GM18907 (cell line): ENCODE data around the gene QPRT.
"Not testable (repeated sequence)": the region's sequence is repeated elsewhere in the genome, so short reads cannot be mapped to it uniquely, and the experiment has no call there.

Source experiments
- ATAC-seq: cut with Tn5 transposase; IDR thresholded peaks from one replicate; pipeline ENCODE4 v1.9.1; 2021; ENCODE audit warnings: mild to moderate bottlenecking, moderate library complexity; ENCODE audit not compliant: unreplicated experiment

QPRT gene

DNA sequence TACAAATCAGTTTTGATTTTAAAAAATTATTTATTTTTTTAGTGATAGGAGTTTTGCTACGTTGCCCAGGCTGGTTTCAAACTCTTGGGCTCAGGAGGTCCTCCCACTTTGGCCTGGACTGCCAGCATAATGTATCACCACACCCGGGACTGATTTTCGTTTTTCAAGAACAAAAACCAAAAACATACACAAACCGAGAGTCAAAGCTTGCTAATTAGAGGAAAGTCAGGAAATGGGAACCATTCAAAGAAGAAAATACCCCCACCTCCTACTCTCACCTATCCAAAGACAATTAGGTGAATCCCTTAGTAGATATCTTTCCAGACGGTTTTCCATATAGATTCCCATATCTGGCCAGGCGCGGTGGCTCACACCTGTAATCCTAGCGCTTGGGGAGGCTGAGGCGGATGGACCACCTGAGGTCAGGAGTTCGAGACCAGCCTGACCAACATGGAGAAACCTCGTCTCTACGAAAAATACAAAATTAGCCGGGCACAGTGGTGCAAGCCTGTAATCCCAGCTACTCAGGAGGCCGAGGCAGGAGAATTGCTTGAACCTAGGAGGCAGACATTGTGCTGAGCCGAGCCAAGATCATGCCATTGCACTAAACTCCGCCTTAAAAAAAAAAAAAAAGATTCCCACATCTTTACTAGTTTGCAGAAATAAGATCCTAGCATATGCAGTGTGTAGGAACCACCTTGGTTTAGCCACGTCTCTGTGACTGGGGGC lies 16.8 kb upstream of the QPRT start:
- ATAC-seq, result no peak

DNA sequence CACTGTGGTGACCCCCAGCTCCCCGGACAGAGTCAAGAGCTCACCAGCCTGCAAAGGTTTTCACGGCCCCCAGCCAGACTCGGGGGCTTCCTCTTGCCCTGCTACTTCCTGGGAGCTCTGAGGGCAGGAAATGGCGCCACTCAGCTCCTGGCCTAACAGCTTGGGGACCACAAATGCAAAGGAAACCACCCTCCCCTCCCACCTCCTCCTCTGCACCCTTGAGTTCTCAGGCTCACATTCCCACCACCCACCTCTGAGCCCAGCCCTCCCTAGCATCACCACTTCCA lies 16.3 kb upstream of the QPRT start:
- peak; percentile 32 for ATAC-seq

DNA sequence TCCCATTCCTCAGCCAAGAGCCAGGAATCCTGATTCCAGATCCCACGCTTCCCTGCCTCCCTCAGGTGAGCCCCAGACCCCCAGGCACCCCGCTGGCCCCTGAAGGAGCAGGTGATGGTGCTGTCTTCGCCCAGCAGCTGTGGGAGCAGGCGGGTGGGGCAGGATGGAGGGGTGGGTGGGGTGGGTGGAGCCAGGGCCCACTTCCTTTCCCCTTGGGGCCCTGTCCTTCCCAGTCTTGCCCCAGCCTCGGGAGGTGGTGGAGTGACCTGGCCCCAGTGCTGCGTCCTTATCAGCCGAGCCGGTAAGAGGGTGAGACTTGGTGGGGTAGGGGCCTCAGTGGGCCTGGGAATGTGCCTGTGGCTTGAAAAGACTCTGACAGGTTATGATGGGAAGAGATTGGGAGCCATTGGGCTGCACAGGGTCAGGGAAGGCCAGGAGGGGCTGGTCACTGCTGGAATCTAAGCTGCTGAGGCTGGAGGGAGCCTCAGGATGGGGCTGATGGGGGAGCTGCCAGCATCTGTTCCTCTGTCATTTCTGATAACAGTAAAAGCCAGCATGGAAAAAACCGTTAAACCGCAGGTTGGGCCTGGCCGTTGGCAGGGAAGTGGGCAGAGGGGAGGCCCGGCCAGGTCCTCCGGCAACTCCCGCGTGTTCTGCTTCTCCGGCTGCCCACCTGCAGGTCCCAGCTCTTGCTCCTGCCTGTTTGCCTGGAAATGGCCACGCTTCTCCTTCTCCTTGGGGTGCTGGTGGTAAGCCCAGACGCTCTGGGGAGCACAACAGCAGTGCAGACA lies 15.8 kb upstream of the QPRT start, which contains the start of gene SPN:
Gene SPN, plus strand, starts transcription at position 232 of the 791 bp plus-strand sequence. Its CDS starts 482 bp downstream, at position 714.
- ATAC-seq, result peak; percentile 28

DNA sequence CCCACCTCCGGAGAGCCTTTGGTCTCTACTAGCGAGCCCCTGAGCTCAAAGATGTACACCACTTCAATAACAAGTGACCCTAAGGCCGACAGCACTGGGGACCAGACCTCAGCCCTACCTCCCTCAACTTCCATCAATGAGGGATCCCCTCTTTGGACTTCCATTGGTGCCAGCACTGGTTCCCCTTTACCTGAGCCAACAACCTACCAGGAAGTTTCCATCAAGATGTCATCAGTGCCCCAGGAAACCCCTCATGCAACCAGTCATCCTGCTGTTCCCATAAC lies 15.2 kb upstream of the QPRT start:
- ATAC-seq, result no peak

DNA sequence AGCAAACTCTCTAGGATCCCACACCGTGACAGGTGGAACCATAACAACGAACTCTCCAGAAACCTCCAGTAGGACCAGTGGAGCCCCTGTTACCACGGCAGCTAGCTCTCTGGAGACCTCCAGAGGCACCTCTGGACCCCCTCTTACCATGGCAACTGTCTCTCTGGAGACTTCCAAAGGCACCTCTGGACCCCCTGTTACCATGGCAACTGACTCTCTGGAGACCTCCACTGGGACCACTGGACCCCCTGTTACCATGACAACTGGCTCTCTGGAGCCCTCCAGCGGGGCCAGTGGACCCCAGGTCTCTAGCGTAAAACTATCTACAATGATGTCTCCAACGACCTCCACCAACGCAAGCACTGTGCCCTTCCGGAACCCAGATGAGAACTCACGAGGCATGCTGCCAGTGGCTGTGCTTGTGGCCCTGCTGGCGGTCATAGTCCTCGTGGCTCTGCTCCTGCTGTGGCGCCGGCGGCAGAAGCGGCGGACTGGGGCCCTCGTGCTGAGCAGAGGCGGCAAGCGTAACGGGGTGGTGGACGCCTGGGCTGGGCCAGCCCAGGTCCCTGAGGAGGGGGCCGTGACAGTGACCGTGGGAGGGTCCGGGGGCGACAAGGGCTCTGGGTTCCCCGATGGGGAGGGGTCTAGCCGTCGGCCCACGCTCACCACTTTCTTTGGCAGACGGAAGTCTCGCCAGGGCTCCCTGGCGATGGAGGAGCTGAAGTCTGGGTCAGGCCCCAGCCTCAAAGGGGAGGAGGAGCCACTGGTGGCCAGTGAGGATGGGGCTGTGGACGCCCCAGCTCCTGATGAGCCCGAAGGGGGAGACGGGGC lies 14.7 kb upstream of the QPRT start:
- ATAC-seq, result no peak

DNA sequence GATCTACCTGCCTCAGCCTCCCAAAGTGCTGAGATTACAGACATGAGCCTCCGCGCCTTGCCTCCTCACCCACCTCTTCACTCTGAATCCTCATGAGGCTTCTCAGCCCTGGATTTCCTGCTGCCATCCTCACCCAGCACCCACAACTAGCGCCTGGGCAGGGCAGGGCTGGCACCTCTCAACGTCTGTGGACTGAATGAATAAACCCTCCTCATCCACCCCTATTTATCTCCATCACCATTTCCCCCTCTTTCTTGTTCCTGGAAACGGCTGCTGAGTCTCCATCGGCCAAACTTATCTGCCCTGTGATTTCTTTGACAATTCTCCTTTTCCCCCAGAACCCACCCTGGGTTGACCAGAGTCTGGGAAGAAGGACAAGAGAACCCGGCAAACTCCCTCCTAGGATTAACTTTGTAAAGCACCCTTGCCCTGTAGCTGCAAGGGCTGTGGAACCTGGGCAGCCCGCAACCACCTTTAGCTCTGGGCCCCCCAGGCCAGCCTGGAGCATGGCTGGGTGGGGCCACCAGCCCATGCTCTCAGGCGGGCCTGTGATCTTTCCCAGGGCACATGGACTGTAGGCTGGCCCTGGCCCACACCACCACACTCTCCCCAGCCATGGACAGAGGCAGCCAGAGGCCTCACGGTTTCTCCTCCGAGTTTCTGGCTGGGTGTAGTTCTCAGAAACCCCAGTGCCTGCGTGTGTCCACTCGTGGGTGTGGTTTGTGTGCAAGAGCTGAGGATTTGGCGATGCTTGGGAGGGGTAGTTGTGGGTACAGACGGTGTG lies 13.5 kb upstream of the QPRT start:
- ATAC-seq, result no peak

- not testable (repeated sequence) for ATAC-seq
These were observed 11.7 kb upstream of the QPRT start for GRCh38 chr16:29667322-29667610.

GRCh38 chr16:29667755-29668154 lies 11.2 kb upstream of the QPRT start:
- no peak for ATAC-seq

DNA sequence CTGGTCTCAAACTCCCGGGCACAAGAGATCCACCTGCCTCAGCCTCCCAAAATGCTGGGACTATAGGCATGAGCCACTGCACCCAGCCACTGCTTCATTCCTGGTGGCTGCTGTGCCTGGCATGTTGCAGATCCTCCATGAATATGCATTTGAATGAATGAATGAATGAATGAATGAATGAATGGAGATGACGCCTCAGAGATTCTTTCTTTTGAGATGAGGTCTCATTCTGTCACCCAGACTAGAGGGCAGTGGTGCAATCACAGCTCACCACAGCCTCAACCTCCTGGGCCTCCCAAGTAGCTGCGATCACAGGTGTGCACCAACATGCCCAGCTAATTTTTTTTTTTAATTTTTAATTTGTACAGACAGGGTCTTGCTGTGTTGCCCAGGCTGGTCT lies 10.7 kb upstream of the QPRT start:
- no peak for ATAC-seq

DNA sequence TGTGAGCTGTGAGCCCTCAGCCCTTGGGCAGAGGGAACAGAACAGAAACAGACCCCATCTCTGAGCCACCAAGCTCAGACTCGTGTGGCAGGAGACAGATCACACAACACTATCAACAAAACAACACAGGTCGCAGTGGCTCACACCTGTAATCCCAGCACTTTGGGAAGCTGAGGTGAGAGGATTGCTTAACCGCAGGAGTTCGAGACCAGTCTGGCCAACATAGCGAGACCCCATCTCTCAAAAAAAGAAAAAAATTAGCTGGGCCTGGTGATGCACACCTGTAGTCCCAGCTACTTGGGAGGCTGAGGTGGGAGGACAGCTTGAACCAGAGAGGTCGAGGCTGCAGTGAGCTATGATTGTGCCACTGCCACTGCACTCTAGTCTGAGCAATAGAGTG lies 5.5 kb upstream of the QPRT start:
- ATAC-seq, result no peak

DNA sequence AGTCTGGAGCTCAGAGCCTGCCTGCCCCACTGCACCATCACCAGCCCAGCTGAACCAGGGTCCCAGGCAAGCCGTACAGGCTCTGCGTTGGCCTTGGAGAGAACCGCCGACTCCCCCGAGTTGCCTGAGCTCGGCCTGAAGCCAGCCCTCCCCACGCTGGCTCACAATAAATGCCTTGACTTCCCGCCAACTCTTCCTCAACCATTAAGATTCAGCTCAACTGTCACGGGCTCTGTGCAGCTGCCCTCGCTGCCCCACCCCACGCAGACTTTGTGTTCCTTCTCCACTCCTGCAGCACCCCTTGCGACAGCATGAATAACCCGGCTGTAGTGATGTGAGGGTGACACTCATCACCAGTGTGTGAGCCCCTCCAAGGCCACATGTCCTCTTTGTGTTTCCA lies 4.8 kb upstream of the QPRT start:
- no peak for ATAC-seq

- no peak for ATAC-seq
These were observed 3.0 kb upstream of the QPRT start for GRCh38 chr16:29675811-29676643.

DNA sequence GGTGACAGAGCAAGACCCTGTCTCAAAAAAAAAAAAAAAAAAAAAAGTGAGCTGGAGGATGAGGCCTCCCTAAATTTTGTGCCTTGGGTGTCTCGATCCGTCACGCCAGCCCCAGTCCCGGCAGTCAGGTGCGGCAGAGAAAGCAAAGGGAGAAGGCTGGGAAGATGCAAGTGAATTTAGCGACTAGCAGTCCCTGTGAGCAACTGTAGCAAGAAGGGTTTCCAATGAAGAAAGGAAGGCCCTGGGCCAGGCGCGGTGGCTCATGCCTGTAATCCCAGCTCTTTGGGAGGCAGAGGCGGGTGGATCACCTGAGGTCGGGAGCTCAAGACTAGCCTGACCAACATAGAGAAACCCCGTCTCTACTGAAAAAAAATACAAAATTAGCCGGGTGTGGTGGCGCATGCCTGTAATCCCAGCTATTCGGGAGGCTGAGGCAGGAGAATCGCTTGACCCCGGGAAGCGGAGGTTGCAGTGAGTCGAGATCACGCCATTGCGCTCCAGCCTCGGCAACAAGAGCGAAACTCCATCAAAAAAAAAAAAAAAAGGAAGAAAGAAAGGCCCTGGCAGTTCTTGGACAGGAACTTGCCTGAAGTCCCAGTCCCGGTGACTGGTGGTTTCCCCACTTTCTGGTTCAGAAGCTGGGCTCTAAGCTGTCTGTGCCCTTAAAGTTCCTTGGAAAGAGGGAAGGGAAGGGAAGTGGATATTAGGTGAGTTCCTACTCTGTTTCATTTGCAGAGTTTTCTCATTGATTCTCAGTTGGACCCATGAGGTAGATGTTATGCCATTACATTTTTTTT lies 1.8 kb upstream of the QPRT start:
- ATAC-seq, result no peak

DNA sequence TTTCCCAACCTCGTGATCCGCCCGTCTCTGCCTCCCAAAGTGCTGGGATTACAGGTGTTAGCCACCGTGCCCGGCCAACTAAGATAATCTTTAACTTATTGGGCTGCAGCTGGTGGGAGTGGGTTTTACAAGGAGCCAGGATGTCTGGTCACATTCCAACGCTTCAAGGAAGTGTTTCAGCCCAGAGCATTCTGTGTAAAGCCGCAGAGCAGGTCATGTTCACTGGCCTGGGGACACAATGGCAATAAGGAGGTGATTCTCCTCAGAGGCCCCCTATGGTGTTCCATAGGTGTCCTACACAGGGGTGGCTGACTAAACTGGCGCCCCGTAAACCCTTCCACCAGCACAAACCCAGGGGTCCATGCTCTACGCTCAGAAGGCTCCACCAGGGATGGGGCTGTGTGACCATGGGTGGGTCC lies 1.2 kb downstream of the QPRT start:
- no peak for ATAC-seq

DNA sequence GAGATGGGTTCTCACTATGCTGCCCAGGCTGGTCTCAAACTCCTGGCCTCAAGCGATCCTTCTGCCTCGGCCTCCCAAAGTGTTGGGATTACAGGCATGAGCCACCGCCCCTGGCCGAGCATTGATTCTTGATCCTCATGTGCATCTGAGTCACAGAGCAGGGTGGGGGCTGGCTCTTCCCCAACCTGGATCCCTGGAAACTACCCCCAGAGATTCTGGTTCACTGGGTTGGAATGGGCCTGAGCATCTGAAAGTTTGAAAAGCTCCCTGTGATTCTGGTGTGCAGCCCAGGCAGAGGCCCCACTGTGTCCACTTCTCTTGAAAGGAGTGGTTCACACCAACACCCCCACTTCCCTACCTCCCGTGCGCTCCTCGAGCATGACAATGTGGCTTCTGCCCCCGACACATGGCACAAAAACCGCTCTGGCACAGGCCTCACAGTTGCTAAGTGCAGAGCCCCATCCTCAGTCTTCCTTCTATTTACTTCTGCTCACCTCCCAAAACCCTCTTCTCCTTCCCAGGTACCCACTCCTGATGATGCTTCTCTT lies 4.6 kb downstream of the QPRT start:
- ATAC-seq, result no peak

DNA sequence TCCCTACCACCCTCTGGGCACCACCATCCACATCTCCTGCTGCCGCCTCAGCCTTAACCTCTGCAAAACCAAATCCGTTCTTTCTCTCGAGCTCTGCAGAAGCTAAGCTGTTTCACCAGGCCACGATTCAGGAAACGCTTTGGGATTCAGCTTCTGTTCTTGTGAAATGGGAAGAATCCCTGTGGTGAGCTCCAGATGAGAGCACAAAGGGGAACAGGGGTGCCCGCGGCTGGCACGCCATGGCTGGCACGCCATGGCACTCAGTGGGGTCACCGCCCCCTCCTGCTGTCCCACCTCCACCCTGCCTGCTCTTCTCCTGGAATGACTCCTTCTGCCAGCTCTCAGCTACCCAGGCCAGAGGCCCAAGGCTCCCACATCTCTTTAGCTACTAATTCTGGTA lies 5.7 kb downstream of the QPRT start:
- ATAC-seq, result no peak

GRCh38 chr16:29686740-29687332 lies 7.9 kb downstream of the QPRT start:
- ATAC-seq, result no peak

- ATAC-seq, result no peak
These were observed 8.8 kb downstream of the QPRT start for GRCh38 chr16:29687755-29688154.

- no peak for ATAC-seq
These were observed 9.2 kb downstream of the QPRT start for GRCh38 chr16:29688172-29688571.
